H1 (cell line): ENCODE measurements around the gene ANXA8. TPM values are rescaled to one million over a fixed set of nuclear protein-coding genes. Genes with fewer than 3 reads are reported as not detected.
"Not testable (repeated sequence)": the region's sequence is repeated elsewhere in the genome, so short reads cannot be mapped to it uniquely, and the experiment has no call there.

Experiments used
- CTCF ChIA-PET: fragments of 300-600 bp; sonication (Branson Sonifier 250); formaldehyde crosslinking; loops from one replicate; lab custom pipeline; 2021; ENCODE audit not compliant: partially characterized antibody; lab: Charles Lee
- POLR2A ChIA-PET: fragments of 300-600 bp; sonication (Branson Sonifier 250); formaldehyde crosslinking; loops from one replicate; lab custom pipeline; 2021; ENCODE audit warnings: inconsistent platforms; ENCODE audit not compliant: partially characterized antibody; lab: Charles Lee
- DNase-seq, 2 experiments: peaks; one replicate each; pipeline versions ENCODE4 v3.0.0 to v3.0.0-alpha.2; 2010 to 2022; ENCODE audit warnings: low spot score in 2 of 2, low read depth in 1 of 2, mixed read lengths in 1 of 2
- FAIRE-seq: peaks from 2 replicates; lab custom pipeline; 2011; peaks lifted over from hg19 to GRCh38; lab: Jason Lieb, UNC
- H2AFZ ChIP-seq: 2 replicates; pipeline ENCODE4 v1.8.1; 2012; ENCODE audit warnings: low read length, inconsistent platforms
- H2AK5ac ChIP-seq: 2 replicates; pipeline ENCODE4 v1.6.1; 2013; ENCODE audit warnings: low read depth, low read length
- H2BK120ac ChIP-seq: replicated peaks from 2 replicates; pipeline ENCODE3; 2013; ENCODE audit warnings: low read depth, low read length, inconsistent platforms
- H2BK12ac ChIP-seq: 2 replicates; pipeline ENCODE4 v1.6.1; 2013; ENCODE audit warnings: low read depth, low read length
- H2BK15ac ChIP-seq: 2 replicates; pipeline ENCODE4 v1.6.1; 2013; ENCODE audit warnings: low read length
- H2BK20ac ChIP-seq: 2 replicates; pipeline ENCODE4 v1.6.1; 2013; ENCODE audit warnings: low read length
- H2BK5ac ChIP-seq: 2 replicates; pipeline ENCODE4 v1.6.1; 2013; ENCODE audit warnings: low read depth, low read length
- H3K14ac ChIP-seq: 2 replicates; pipeline ENCODE4 v1.6.1; 2013; ENCODE audit warnings: inconsistent platforms; ENCODE audit not compliant: insufficient read length
- H3K18ac ChIP-seq: 2 replicates; pipeline ENCODE4 v1.6.1; 2013; ENCODE audit warnings: low read length; ENCODE audit errors: extremely low read depth
- H3K23ac ChIP-seq: 2 replicates; pipeline ENCODE4 v1.6.1; 2013; ENCODE audit warnings: inconsistent platforms; ENCODE audit not compliant: insufficient read length
- H3K23me2 ChIP-seq: 2 replicates; pipeline ENCODE4 v1.6.1; 2013; ENCODE audit warnings: low read depth, low read length
- H3K27ac ChIP-seq: 2 replicates; pipeline ENCODE4 v1.6.1; 2011; ENCODE audit warnings: low read depth, low read length, inconsistent platforms
- H3K27me3 ChIP-seq, 4 experiments: replicated peaks in 1 of 4; 1 replicate in 1 of 4; 2 replicates in 3 of 4; pipeline versions ENCODE4 v1.6.1 to v1.8.1; 2011 to 2013; ENCODE audit warnings: low read length in 3 of 4, mild to moderate bottlenecking in 3 of 4, inconsistent platforms in 2 of 4, mixed read lengths in 2 of 4, moderate library complexity in 1 of 4; ENCODE audit not compliant: control insufficient read depth in 3 of 4, insufficient read depth in 3 of 4; ENCODE audit errors: extremely low read depth in 1 of 4
- H3K36me3 ChIP-seq, 4 experiments: 2 replicates each; pipeline versions ENCODE4 v1.6.1 to v1.8.1; 2011 to 2013; ENCODE audit warnings: mild to moderate bottlenecking in 4 of 4, low read length in 3 of 4, moderate library complexity in 2 of 4, control low read depth in 1 of 4, inconsistent platforms in 1 of 4; ENCODE audit not compliant: insufficient read depth in 4 of 4, control insufficient read depth in 2 of 4
- H3K4ac ChIP-seq: replicated peaks from 2 replicates; pipeline ENCODE3; 2013; ENCODE audit warnings: low read length, low read depth, mixed read lengths, inconsistent platforms; ENCODE audit not compliant: insufficient read length
- H3K4me1 ChIP-seq, 4 experiments: replicated peaks in 1 of 4; 1 replicate in 1 of 4; 2 replicates in 3 of 4; pipeline versions ENCODE4 v1.6.1 to v1.8.1; 2011 to 2013; ENCODE audit warnings: low read length in 3 of 4, inconsistent platforms in 2 of 4, mixed read lengths in 1 of 4; ENCODE audit not compliant: insufficient read depth in 4 of 4, control insufficient read depth in 3 of 4
- H3K4me2 ChIP-seq, 2 experiments: 2 replicates each; pipeline versions ENCODE4 v1.6.1 to v1.8.1; 2011 to 2013; ENCODE audit warnings: low read depth in 2 of 2, low read length in 2 of 2, control low read depth in 1 of 2, inconsistent platforms in 1 of 2, mild to moderate bottlenecking in 1 of 2; ENCODE audit not compliant: insufficient read depth in 1 of 2
- H3K4me3 ChIP-seq, 4 experiments: fragments of 200-600, 300-600 bp in 1 of 4; sonication (generic), shearing (Covaris generic), sonication (Bioruptor Twin) in 1 of 4; 2 replicates each; pipeline versions ENCODE4 v1.5.1 to v1.8.1; 2011 to 2016; ENCODE audit warnings: low read length in 4 of 4, low read depth in 3 of 4, control low read depth in 2 of 4, inconsistent platforms in 2 of 4, mild to moderate bottlenecking in 2 of 4, mixed read lengths in 1 of 4, moderate library complexity in 1 of 4; ENCODE audit not compliant: insufficient read depth in 2 of 4; ENCODE audit errors: extremely low read depth in 1 of 4
- H3K56ac ChIP-seq: replicated peaks from 2 replicates; pipeline ENCODE3; 2013; ENCODE audit warnings: low read depth, mild to moderate bottlenecking, mixed read lengths, low read length, inconsistent platforms; ENCODE audit not compliant: insufficient read length
- H3K79me1 ChIP-seq: 2 replicates; pipeline ENCODE4 v1.6.1; 2013; ENCODE audit warnings: low read depth, low read length, control low read depth
- H3K79me2 ChIP-seq, 2 experiments: 2 replicates each; pipeline versions ENCODE4 v1.6.1 to v1.8.1; 2012 to 2013; ENCODE audit warnings: low read length in 2 of 2, mild to moderate bottlenecking in 2 of 2, inconsistent platforms in 1 of 2; ENCODE audit not compliant: insufficient read depth in 2 of 2, control insufficient read depth in 1 of 2
- H3K9ac ChIP-seq, 4 experiments: replicated peaks in 1 of 4; 1 replicate in 1 of 4; 2 replicates in 3 of 4; pipeline versions ENCODE4 v1.6.1 to v1.8.1; 2011 to 2013; ENCODE audit warnings: low read depth in 3 of 4, low read length in 3 of 4, control low read depth in 2 of 4, mild to moderate bottlenecking in 2 of 4, moderate library complexity in 2 of 4, inconsistent platforms in 1 of 4; ENCODE audit errors: extremely low read depth in 1 of 4
- H3K9me3 ChIP-seq, 2 experiments: 2 replicates each; pipeline versions ENCODE4 v1.6.1 to v1.8.1; 2012 to 2013; ENCODE audit warnings: mild to moderate bottlenecking in 2 of 2, moderate library complexity in 2 of 2, control low read depth in 1 of 2, inconsistent platforms in 1 of 2, low read depth in 1 of 2, low read length in 1 of 2, mixed read lengths in 1 of 2; ENCODE audit not compliant: insufficient read depth in 2 of 2
- H4K20me1 ChIP-seq, 2 experiments: replicated peaks in 1 of 2; 2 replicates each; pipeline versions ENCODE3 to v1.8.1; 2011 to 2013; ENCODE audit warnings: inconsistent platforms in 2 of 2, low read length in 2 of 2, mild to moderate bottlenecking in 1 of 2; ENCODE audit not compliant: insufficient read depth in 2 of 2, control insufficient read depth in 1 of 2
- H4K5ac ChIP-seq: 2 replicates; pipeline ENCODE4 v1.6.1; 2013; ENCODE audit warnings: low read length, low read depth, mixed read lengths, inconsistent platforms; ENCODE audit not compliant: insufficient read length
- H4K8ac ChIP-seq: 2 replicates; pipeline ENCODE4 v1.8.0; 2013; ENCODE audit warnings: mild to moderate bottlenecking, moderate library complexity, low read length, inconsistent platforms; ENCODE audit not compliant: insufficient read depth; ENCODE audit errors: extremely low read depth
- H4K91ac ChIP-seq: replicated peaks from 2 replicates; pipeline ENCODE3; 2013; ENCODE audit warnings: low read length, mixed read lengths, inconsistent platforms; ENCODE audit not compliant: insufficient read length
- WGBS, 2 experiments: shearing (Covaris generic) in 1 of 2; methylation state at CpG; one replicate each; pipeline versions ENCODE4 v1.1.6 to v1.1.7; 2013 to 2015; ENCODE audit warnings: low lambda C conversion rate in 2 of 2, mixed read lengths in 2 of 2, inconsistent platforms in 1 of 2, low coverage in 1 of 2, missing lambda C conversion rate in 1 of 2; ENCODE audit not compliant: insufficient replicate concordance in 2 of 2, insufficient coverage in 1 of 2, insufficient read length in 1 of 2; ENCODE audit errors: extremely low coverage in 1 of 2, missing lambda C conversion rate in 1 of 2; 5-methylcytosine and 5-hydroxymethylcytosine counted together
- polyA plus RNA-seq, 7 experiments: library from polyadenylated mRNA; depleted of rRNA in 3 of 7; stranded (reverse) in 5 of 7; unstranded in 2 of 7; fragments of >200 nt in 5 of 7; fragments of 200-250 nt in 2 of 7; gene quantifications; 1 replicate in 5 of 7; 2 replicates in 1 of 7; 4 replicates in 1 of 7; pipeline versions ENCODE4 v1.2.1 to v1.2.3, GENCODE V29; 2011 to 2013; ENCODE audit warnings: missing spikeins in 2 of 7, mixed read lengths in 2 of 7
- total RNA-seq: library from RNA; stranded (reverse); fragmentation: NEBNext Ultra II Directional; extraction: Animal tissue kit (Norgen Biotek cat#: 25700); gene quantifications from 2 replicates; pipeline ENCODE4 v1.2.1, GENCODE V29; 2021

Gene ANXA8
- total and polyA plus RNA-seq, 2 of the 8 experiments (the other 6 are each of a cell fraction or from before 2014, with no cell fraction given) = 0.15 TPM; not detected in 1

GRCh38 chr10:47472647-47473046, 11.3 kb downstream of the ANXA8 start:
- H4K91ac ChIP-seq, H4K20me1 ChIP-seq, H3K4me1 ChIP-seq, POLR2A ChIA-PET, H3K4me2 ChIP-seq, H2BK120ac ChIP-seq, H2BK5ac ChIP-seq, H2AK5ac ChIP-seq, H3K18ac ChIP-seq, H3K4ac ChIP-seq, H3K27me3 ChIP-seq, DNase-seq, H3K23me2 ChIP-seq, H3K56ac ChIP-seq, H3K9me3 ChIP-seq, H3K27ac ChIP-seq, H2BK20ac ChIP-seq, H3K14ac ChIP-seq, H3K36me3 ChIP-seq, CTCF ChIA-PET, H2AFZ ChIP-seq, H2BK15ac ChIP-seq, FAIRE-seq, H3K9ac ChIP-seq, H4K5ac ChIP-seq, H4K8ac ChIP-seq, H3K4me3 ChIP-seq, H3K79me1 ChIP-seq, H3K79me2 ChIP-seq, H3K23ac ChIP-seq, H2BK12ac ChIP-seq: not testable (repeated sequence)
- WGBS, 2 experiments = no CpG with 5 or more reads among the region's 3 CpGs

GRCh38 chr10:47472072-47472471, 11.8 kb downstream of the ANXA8 start:
- H2AFZ ChIP-seq, H2BK5ac ChIP-seq, POLR2A ChIA-PET, H3K23ac ChIP-seq, H3K27me3 ChIP-seq, H2BK20ac ChIP-seq, H3K4ac ChIP-seq, H3K4me2 ChIP-seq, FAIRE-seq, H3K18ac ChIP-seq, H4K5ac ChIP-seq, H3K14ac ChIP-seq, H3K9me3 ChIP-seq, H3K79me2 ChIP-seq, H3K27ac ChIP-seq, H3K56ac ChIP-seq, H3K79me1 ChIP-seq, CTCF ChIA-PET, H3K36me3 ChIP-seq, H3K4me1 ChIP-seq, H2BK15ac ChIP-seq, DNase-seq, H4K20me1 ChIP-seq, H2BK120ac ChIP-seq, H2AK5ac ChIP-seq, H3K4me3 ChIP-seq, H2BK12ac ChIP-seq, H3K9ac ChIP-seq, H4K91ac ChIP-seq, H4K8ac ChIP-seq, H3K23me2 ChIP-seq: not testable (repeated sequence)
- whole genome bisulfite sequencing, 2 experiments = no CpG with 5 or more reads among the region's 5 CpGs
